IMR-90 (cell line): ENCODE measurements around the gene PPM1H. TPM values are rescaled to one million over a fixed set of nuclear protein-coding genes. Genes with fewer than 3 reads are reported as not detected.

Source experiments
- ATAC-seq: fragments of 200-7000 bp; cut with Tn5 transposase; 2 replicates; pipeline ENCODE4 v1.9.1; 2020; ENCODE audit warnings: low read depth, mild to moderate bottlenecking, moderate library complexity
- BruUV-seq: library from RNA; stranded (reverse); fragments of 400-500 nt; replicated peaks from 2 replicates; lab custom pipeline; 2021; lab: Mats Ljungman, UMichigan
- CTCF ChIA-PET: fragments of 300-600 bp; formaldehyde crosslinking; extraction: SDS; loops from one replicate; lab custom pipeline; 2021; ENCODE audit warnings: antibody characterized with exemption; lab: Yijun Ruan, JAX
- POLR2A ChIA-PET: fragments of 300-600 bp; sonication (Branson Sonifier 250); formaldehyde crosslinking; loops from one replicate; lab custom pipeline; 2022; ENCODE audit warnings: antibody characterized with exemption; ENCODE audit not compliant: unreplicated experiment; lab: Charles Lee
- DNase-seq: peaks from one replicate; pipeline ENCODE4 v3.0.0; 2013
- H2AFZ ChIP-seq: replicated peaks from 2 replicates; pipeline ENCODE3; 2013; ENCODE audit warnings: low read length, mild to moderate bottlenecking; ENCODE audit not compliant: poor library complexity
- H2AK5ac ChIP-seq: 2 replicates; pipeline ENCODE4 v1.6.1; 2013; ENCODE audit warnings: low read depth, low read length, inconsistent platforms
- H2AK9ac ChIP-seq: replicated peaks from 2 replicates; pipeline ENCODE3; 2013; ENCODE audit warnings: mild to moderate bottlenecking, low read depth, low read length, moderate library complexity; ENCODE audit not compliant: poor library complexity
- H2BK120ac ChIP-seq: 2 replicates; pipeline ENCODE4 v1.6.1; 2013; ENCODE audit warnings: low read depth, low read length, inconsistent platforms
- H2BK15ac ChIP-seq: 3 replicates; pipeline ENCODE4 v1.6.1; 2013; ENCODE audit warnings: low read depth, low read length, inconsistent platforms
- H2BK20ac ChIP-seq: 2 replicates; pipeline ENCODE4 v1.6.1; 2013; ENCODE audit warnings: low read depth, mild to moderate bottlenecking, inconsistent platforms, low read length, moderate library complexity
- H2BK5ac ChIP-seq: 2 replicates; pipeline ENCODE4 v1.6.1; 2013; ENCODE audit warnings: mild to moderate bottlenecking, low read depth, low read length, inconsistent platforms; ENCODE audit not compliant: poor library complexity, severe bottlenecking
- H3K14ac ChIP-seq: replicated peaks from 2 replicates; pipeline ENCODE4 v1.6.1; 2013; ENCODE audit warnings: low read depth, low read length, inconsistent platforms
- H3K18ac ChIP-seq: 2 replicates; pipeline ENCODE4 v1.6.1; 2013; ENCODE audit warnings: low read depth, low read length, control low read depth
- H3K23ac ChIP-seq: 2 replicates; pipeline ENCODE4 v1.6.1; 2013; ENCODE audit warnings: low read depth, low read length, inconsistent platforms
- H3K27ac ChIP-seq: 2 replicates; pipeline ENCODE4 v1.5.1; 2013; ENCODE audit warnings: mild to moderate bottlenecking, control low read depth, low read length; ENCODE audit not compliant: insufficient read depth
- H3K27me3 ChIP-seq: 2 replicates; pipeline ENCODE4 v1.6.1; 2013; ENCODE audit warnings: low read length; ENCODE audit not compliant: control insufficient read depth, insufficient read depth
- H3K36me3 ChIP-seq: 2 replicates; pipeline ENCODE4 v1.6.1; 2013; ENCODE audit warnings: low read length, mixed read lengths; ENCODE audit not compliant: control insufficient read depth, insufficient read depth
- H3K4ac ChIP-seq: 2 replicates; pipeline ENCODE4 v1.6.1; 2013; ENCODE audit warnings: low read depth, low read length, inconsistent platforms
- H3K4me1 ChIP-seq: 2 replicates; pipeline ENCODE4 v1.6.1; 2013; ENCODE audit warnings: low read length, mixed read lengths; ENCODE audit not compliant: control insufficient read depth, insufficient read depth
- H3K4me2 ChIP-seq: 2 replicates; pipeline ENCODE4 v1.6.1; 2013; ENCODE audit warnings: low read depth, mild to moderate bottlenecking, control low read depth, low read length, moderate library complexity
- H3K4me3 ChIP-seq: 2 replicates; pipeline ENCODE4 v1.5.1; 2013; ENCODE audit warnings: low read depth, mild to moderate bottlenecking, control low read depth, low read length, moderate library complexity; ENCODE audit not compliant: insufficient read depth
- H3K56ac ChIP-seq: 2 replicates; pipeline ENCODE4 v1.6.1; 2013; ENCODE audit warnings: low read length, inconsistent platforms; ENCODE audit not compliant: insufficient read depth; ENCODE audit errors: extremely low read depth
- H3K79me1 ChIP-seq, 2 experiments: 2 replicates each; pipeline ENCODE4 v1.6.1; 2013; ENCODE audit warnings: low read length in 2 of 2, inconsistent platforms in 1 of 2, low read depth in 1 of 2
- H3K9ac ChIP-seq: 2 replicates; pipeline ENCODE4 v1.6.1; 2013; ENCODE audit warnings: low read depth, low read length, control low read depth
- H3K9me1 ChIP-seq: 2 replicates; pipeline ENCODE4 v1.6.1; 2013; ENCODE audit warnings: low read length, inconsistent platforms; ENCODE audit not compliant: insufficient read depth
- H3K9me3 ChIP-seq: 2 replicates; pipeline ENCODE4 v1.6.1; 2013; ENCODE audit warnings: low read length; ENCODE audit not compliant: control insufficient read depth, insufficient read depth
- H4K20me1 ChIP-seq: 2 replicates; pipeline ENCODE4 v1.6.1; 2013; ENCODE audit warnings: low read length, inconsistent platforms; ENCODE audit not compliant: insufficient read depth
- H4K5ac ChIP-seq: 2 replicates; pipeline ENCODE4 v1.6.1; 2013; ENCODE audit warnings: mild to moderate bottlenecking, low read depth, low read length, control low read depth
- H4K8ac ChIP-seq, 2 experiments: 2 replicates each; pipeline ENCODE4 v1.6.1; 2013; ENCODE audit warnings: low read depth in 2 of 2, low read length in 2 of 2, control low read depth in 1 of 2, inconsistent platforms in 1 of 2
- H4K91ac ChIP-seq: 2 replicates; pipeline ENCODE4 v1.6.1; 2013; ENCODE audit warnings: low read depth, low read length, inconsistent platforms; ENCODE audit not compliant: insufficient read depth
- BHLHE40 ChIP-seq: fragments of 150-350 bp; IDR thresholded peaks from 2 replicates; pipeline ENCODE4 v1.6.1; 2016; ENCODE audit warnings: mild to moderate bottlenecking, low read depth, low read length
- MAZ ChIP-seq: IDR thresholded peaks from 2 replicates; pipeline ENCODE4 v1.6.1; 2012; ENCODE audit warnings: low read depth, mild to moderate bottlenecking, low read length, improper control_type of control experiment, moderate library complexity, borderline replicate concordance
- WGBS, 2 experiments: methylation state at CpG; one replicate each; pipeline versions ENCODE4 v1.1.5 to v1.1.7; 2013; ENCODE audit warnings: missing lambda C conversion rate in 2 of 2; ENCODE audit not compliant: insufficient read length in 1 of 2; ENCODE audit errors: extremely low coverage in 2 of 2; 5-methylcytosine and 5-hydroxymethylcytosine counted together
- dilution Hi-C: fragments of 300-500 bp; cut with HindIII; formaldehyde crosslinking; loops from one replicate; pipeline ENCODE4 v1.14.3; 2018; ENCODE audit warnings: low sequenced_read_pairs; ENCODE audit not compliant: unreplicated experiment
- in situ Hi-C: fragments of 300-500 bp; cut with MboI; formaldehyde crosslinking; loops from 3 replicates; pipeline ENCODE4 v1.14.3; 2019; ENCODE audit warnings: low sequenced_read_pairs, inconsistent platforms, mixed read lengths
- intact Hi-C: fragments of 100-400 bp; cut with micrococcal nuclease; formaldehyde crosslinking; loops from 2 replicates; pipeline ENCODE4 v1.10.0; 2022
- polyA plus RNA-seq, 3 experiments: library from polyadenylated mRNA; depleted of rRNA; stranded (reverse); fragments of >200 nt; gene quantifications; 2 replicates each; pipeline ENCODE4 v1.2.3, GENCODE V29; 2012; ENCODE audit warnings: low replicate concordance in 1 of 3
- total RNA-seq: library from RNA; depleted of rRNA; stranded (reverse); fragments of >200 nt; gene quantifications from 2 replicates; pipeline ENCODE4 v1.2.3, GENCODE V29; 2012

PPM1H gene
- total and polyA plus RNA-seq, 2 of the 4 experiments (the other 2 are of a cell fraction), result 0.14 to 0.18 TPM

DNA sequence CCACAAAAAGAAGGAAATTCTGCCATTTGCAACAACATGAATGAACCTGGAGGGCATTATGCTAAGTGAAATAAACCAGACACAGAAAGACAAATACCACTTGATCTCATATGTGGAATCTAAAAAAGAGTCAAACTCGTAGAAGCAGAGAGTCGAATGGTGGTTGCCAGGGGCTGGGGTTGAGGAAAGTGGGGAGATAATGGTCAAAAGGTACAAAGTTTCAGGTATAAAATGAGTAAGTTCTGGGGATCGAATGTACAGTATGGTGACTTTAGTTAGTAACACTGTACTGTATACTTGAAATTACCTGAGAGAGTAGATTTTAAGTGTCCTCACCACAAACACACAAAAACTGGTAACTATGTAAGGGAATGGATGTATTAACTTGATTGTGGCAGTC is 129.4 kb downstream of the PPM1H start:
- no peak overlapping the region for H4K91ac ChIP-seq
- TF ChIP-seq BHLHE40 (no peak), MAZ (no peak)
- no peak overlapping the region for H3K18ac ChIP-seq
- H2BK15ac ChIP-seq, result no peak overlapping the region
- no TSS peak for BruUV-seq
- DNase-seq (no peak), ATAC-seq (no peak)
- no peak overlapping the region for H3K23ac ChIP-seq
- H3K4me1 ChIP-seq, result no peaks in the 10 kb centered on the region
- H3K36me3 ChIP-seq, result no peaks in the 10 kb centered on the region
- CTCF ChIA-PET, result no interaction called here
- H3K4ac ChIP-seq, result no peak overlapping the region
- H4K20me1 ChIP-seq, result no peaks in the 10 kb centered on the region
- POLR2A ChIA-PET, result no interaction called here
- no peak overlapping the region for H2AK9ac ChIP-seq
- no peak overlapping the region for H3K4me3 ChIP-seq
- H3K9me3 ChIP-seq, result no peaks in the 10 kb centered on the region
- intact Hi-C loops (no loop called here), dilution Hi-C loops (no loop called here), in situ Hi-C loops (loop anchor here (5.0 kb wide), 1 partner anchor 267 kb away; no protein-coding TSS in a partner anchor)
- H3K4me2 ChIP-seq, result no peak overlapping the region
- H2BK5ac ChIP-seq, result no peak overlapping the region
- H2AK5ac ChIP-seq, result no peak overlapping the region
- H2BK120ac ChIP-seq, result no peak overlapping the region
- no peak overlapping the region for H4K8ac ChIP-seq
- H3K27ac ChIP-seq, result no peak overlapping the region
- no peak overlapping the region for H3K9ac ChIP-seq
- no peak overlapping the region for H3K14ac ChIP-seq
- H4K5ac ChIP-seq, result no peak overlapping the region
- WGBS, 2 experiments, result no CpG with 5 or more reads among the region's 3 CpGs
- no peak overlapping the region for H2AFZ ChIP-seq
- no peaks in the 10 kb centered on the region for H3K9me1 ChIP-seq
- H3K56ac ChIP-seq, result no peak overlapping the region
- H3K27me3 ChIP-seq, result peaks cover 16% of the 10 kb centered on the region
- H2BK20ac ChIP-seq, result no peak overlapping the region
- no peaks in the 10 kb centered on the region for H3K79me1 ChIP-seq
